HFFc6 (cell line): ENCODE results near the gene DLX5. TPM values are rescaled to one million over a fixed set of nuclear protein-coding genes. Genes with fewer than 3 reads are reported as not detected.

Source experiments
- DNase-seq: peaks from one replicate; pipeline ENCODE4 v3.0.0-alpha.2; 2018
- H3K27ac Mint-ChIP-seq: 2 replicates; pipeline ENCODE4 v1.8.0; 2020; ENCODE audit warnings: mild to moderate bottlenecking, mixed read lengths
- H3K27me3 Mint-ChIP-seq: 2 replicates; pipeline ENCODE4 v1.8.0; 2021; ENCODE audit warnings: mild to moderate bottlenecking, moderate library complexity, mixed read lengths; ENCODE audit not compliant: insufficient read depth
- H3K36me3 Mint-ChIP-seq: 2 replicates; pipeline ENCODE4 v1.8.0; 2021; ENCODE audit warnings: low read depth, mixed read lengths
- H3K4me1 Mint-ChIP-seq: 2 replicates; pipeline ENCODE4 v1.8.0; 2020; ENCODE audit warnings: low read depth, mixed read lengths
- H3K4me3 Mint-ChIP-seq: 2 replicates; pipeline ENCODE4 v1.8.0; 2020; ENCODE audit warnings: mild to moderate bottlenecking, moderate library complexity, mixed read lengths
- H3K9me3 Mint-ChIP-seq: 2 replicates; pipeline ENCODE4 v1.8.0; 2020; ENCODE audit warnings: mild to moderate bottlenecking, mixed read lengths
- total RNA-seq, 6 experiments: library from RNA; stranded (reverse); fragmentation: NEBNext Ultra II Directional; extraction: Animal tissue kit (Norgen Biotek cat#: 25700); gene quantifications; 2 replicates in 1 of 6; 3 replicates in 5 of 6; pipeline ENCODE4 v1.2.3, GENCODE V29; 2021
- TF ChIP-seq, protein P1 (sequence below): fragments of 200-600 bp; sonication (generic); IDR thresholded peaks from 2 replicates; pipeline ENCODE4 v1.5.0; 2021; ENCODE audit warnings: antibody characterized with exemption, mild to moderate bottlenecking

Gene DLX5
- total RNA-seq, 6 experiments from 2014 or later: not detected

DNA sequence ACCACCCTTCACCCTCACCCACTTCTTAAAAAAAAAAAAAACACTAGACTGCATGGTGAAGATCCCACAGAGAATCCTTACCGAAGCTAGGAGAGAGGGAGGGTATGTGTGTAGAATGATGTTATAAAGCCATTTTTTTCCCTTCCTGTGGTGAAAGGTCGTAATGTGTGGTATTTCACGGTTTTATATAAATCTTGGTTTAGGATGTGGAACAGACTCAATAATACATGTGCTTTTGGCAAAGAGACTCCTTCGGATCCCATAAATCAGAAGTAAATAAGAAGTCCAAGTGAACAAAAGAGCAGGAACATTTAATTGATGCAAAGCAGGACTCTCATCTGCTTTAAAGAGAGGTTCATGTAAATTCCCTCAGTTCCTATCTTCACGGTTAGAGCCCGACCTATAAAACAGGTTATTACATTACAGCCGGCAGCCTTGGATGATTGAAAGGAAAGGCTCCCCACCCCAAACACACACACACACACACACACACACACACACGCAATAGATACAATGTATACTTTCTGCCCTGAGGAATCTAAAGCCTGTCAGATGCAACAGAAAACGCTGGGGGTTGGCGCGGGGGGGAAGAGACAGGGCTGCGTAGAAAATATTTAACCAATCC is 8.8 kb downstream of the DLX5 start:
- Mint-ChIP-seq H3K9me3 (no peaks in the 10 kb centered on the region; the same call in 1 of the 2 replicates), H3K27me3 (peaks cover 69% of the 10 kb centered on the region), H3K27ac (no peak overlapping the region), H3K36me3 (peaks cover 5% of the 10 kb centered on the region; the same call in 1 of the 2 replicates), H3K4me1 (no peaks in the 10 kb centered on the region), H3K4me3 (no peak overlapping the region)
- DNase-seq: no peak
- TF ChIP-seq, protein P1, sequence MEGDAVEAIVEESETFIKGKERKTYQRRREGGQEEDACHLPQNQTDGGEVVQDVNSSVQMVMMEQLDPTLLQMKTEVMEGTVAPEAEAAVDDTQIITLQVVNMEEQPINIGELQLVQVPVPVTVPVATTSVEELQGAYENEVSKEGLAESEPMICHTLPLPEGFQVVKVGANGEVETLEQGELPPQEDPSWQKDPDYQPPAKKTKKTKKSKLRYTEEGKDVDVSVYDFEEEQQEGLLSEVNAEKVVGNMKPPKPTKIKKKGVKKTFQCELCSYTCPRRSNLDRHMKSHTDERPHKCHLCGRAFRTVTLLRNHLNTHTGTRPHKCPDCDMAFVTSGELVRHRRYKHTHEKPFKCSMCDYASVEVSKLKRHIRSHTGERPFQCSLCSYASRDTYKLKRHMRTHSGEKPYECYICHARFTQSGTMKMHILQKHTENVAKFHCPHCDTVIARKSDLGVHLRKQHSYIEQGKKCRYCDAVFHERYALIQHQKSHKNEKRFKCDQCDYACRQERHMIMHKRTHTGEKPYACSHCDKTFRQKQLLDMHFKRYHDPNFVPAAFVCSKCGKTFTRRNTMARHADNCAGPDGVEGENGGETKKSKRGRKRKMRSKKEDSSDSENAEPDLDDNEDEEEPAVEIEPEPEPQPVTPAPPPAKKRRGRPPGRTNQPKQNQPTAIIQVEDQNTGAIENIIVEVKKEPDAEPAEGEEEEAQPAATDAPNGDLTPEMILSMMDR: no peak

DNA sequence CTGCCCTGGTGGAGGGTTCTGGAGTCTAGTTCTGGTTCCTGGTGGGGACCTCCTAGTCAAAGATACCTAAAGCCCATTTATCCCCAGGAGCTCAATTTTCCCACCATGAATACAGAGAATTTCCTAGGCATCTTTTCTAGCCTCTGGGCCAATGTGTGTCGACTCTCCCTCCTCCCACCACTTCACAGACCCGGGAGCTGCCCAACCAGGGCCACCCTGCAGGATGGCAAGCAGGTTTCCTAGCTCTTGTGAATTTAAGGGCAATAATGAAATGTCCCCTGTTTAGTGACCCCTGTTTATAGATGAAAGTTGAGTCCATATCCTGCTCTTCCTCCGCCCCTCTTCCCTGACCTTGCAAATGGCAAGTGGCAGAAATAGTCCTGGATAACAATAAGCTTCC is 9.4 kb downstream of the DLX5 start:
- no peaks in the 10 kb centered on the region; the same call in 1 of the 2 replicates for H3K9me3 Mint-ChIP-seq
- no peak overlapping the region for H3K27ac Mint-ChIP-seq
- DNase-seq: no peak
- H3K27me3 Mint-ChIP-seq: peaks cover 66% of the 10 kb centered on the region
- no peak overlapping the region for H3K4me3 Mint-ChIP-seq
- H3K4me1 Mint-ChIP-seq: no peaks in the 10 kb centered on the region
- H3K36me3 Mint-ChIP-seq: peaks cover under 1% of the 10 kb centered on the region; the same call in 1 of the 2 replicates
- TF ChIP-seq, protein P1: no peak

DNA sequence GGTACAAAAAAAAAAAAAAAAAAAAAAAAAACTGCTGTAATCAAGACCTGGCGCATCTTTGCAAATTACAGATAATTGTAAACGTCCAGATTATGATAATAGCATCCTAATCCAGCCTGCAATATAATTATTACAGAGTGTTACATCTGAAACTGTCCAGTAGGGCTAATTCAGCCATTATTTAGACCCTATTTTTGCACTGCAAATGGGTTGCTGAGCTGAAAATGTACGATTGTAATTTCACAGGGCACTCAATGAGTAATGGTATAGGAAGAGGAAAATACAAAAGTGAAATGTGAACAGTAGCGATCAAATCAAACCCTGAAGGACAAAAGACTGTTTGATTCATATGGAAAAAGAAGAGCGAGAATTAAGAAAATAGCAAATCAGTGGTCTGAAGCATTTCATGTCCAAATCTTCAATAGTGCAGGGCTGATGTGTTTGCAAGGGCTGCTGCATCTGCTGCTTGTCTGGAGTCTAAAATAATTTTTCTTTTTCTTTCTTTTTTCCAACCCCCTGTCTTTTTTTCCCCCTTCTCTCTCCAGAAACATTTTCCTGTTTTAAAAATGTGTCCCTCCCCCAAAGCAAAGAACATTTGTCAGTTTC is 10.4 kb downstream of the DLX5 start:
- Mint-ChIP-seq H3K4me3 (no peak overlapping the region), H3K9me3 (no peaks in the 10 kb centered on the region), H3K4me1 (no peaks in the 10 kb centered on the region), H3K27ac (no peak overlapping the region), H3K27me3 (peaks cover 69% of the 10 kb centered on the region), H3K36me3 (no peaks in the 10 kb centered on the region)
- TF ChIP-seq, protein P1: 0 out of 2 replicates have a peak, but pooled peaks have one; percentile 6
- DNase-seq: no peak

DNA sequence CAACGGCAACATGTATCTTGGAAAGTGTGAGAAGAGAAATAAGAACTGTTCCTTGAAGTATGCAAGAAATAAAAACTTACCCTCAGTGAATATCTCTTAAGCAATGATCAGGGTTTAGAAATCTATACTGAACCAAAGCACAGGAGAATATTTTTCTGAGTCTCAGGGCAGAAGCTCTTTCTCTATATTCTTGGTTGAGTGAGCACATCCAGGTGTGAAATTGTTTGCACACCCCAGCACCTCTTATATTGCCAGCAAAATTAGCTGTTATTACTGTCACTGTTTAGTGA is 10.8 kb downstream of the DLX5 start:
- H3K27me3 Mint-ChIP-seq: peaks cover 64% of the 10 kb centered on the region
- no peaks in the 10 kb centered on the region for H3K36me3 Mint-ChIP-seq
- no peak for DNase-seq
- TF ChIP-seq, protein P1: no peak
- H3K4me3 Mint-ChIP-seq: no peak overlapping the region
- no peaks in the 10 kb centered on the region for H3K9me3 Mint-ChIP-seq
- no peaks in the 10 kb centered on the region for H3K4me1 Mint-ChIP-seq
- no peak overlapping the region for H3K27ac Mint-ChIP-seq

DNA sequence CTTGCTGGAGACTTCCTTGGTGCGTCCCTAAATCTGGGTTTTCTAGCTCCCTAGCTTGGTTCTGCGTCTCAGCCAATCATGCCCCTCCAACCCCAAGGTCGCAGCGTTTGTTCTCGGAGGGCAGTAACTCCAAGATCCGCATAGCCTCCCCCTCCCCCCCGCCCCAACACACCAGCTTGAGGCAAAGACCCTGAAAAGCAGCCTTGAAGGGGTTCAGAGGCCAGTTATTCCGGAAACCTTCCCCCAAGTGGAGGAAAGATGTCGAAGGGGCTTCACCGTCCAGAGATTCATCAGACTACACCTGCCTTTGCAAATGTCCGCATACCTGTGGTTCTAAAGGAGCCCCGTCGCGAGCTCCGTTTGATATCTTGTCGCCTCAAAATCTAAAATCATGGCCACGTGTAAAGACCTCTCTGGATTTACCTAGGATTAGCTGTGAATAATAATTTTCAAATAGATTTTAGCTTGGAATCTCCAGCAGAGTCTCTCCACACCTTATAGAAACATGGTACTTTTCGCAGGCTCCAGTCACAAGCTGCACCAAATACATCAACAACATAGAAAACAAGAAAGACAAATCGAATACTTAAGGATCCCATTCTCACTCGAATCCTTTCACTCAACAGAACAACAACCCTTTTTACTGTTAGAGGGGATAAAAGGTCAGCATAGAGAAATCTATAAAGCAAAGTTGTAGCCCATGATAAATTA is 11.3 kb downstream of the DLX5 start:
- Mint-ChIP-seq H3K4me3 (no peak overlapping the region), H3K27ac (no peak overlapping the region), H3K36me3 (no peaks in the 10 kb centered on the region), H3K4me1 (no peaks in the 10 kb centered on the region), H3K27me3 (peaks cover 60% of the 10 kb centered on the region), H3K9me3 (no peaks in the 10 kb centered on the region)
- no peak for DNase-seq
- TF ChIP-seq, protein P1: no peak
